Panc1 (cell line): Measurements from ENCODE around the gene METTL24.

ENCODE experiments used
- CTCF ChIP-seq: fragments of 450-650 bp; IDR thresholded peaks from 2 replicates; pipeline ENCODE4 v1.5.1; 2017; ENCODE audit warnings: mild to moderate bottlenecking
- POLR2AphosphoS5 ChIP-seq: IDR thresholded peaks from 2 replicates; pipeline ENCODE4 v1.6.1; 2012; ENCODE audit warnings: mild to moderate bottlenecking, low read depth, low read length, moderate library complexity
- REST ChIP-seq, 2 experiments: IDR thresholded peaks; 2 replicates each; pipeline ENCODE4 v1.6.1; 2011 to 2012; ENCODE audit warnings: low read depth in 2 of 2, control low read depth in 1 of 2, low read length in 1 of 2, mild to moderate bottlenecking in 1 of 2, moderate library complexity in 1 of 2; ENCODE audit not compliant: insufficient read depth in 1 of 2

GRCh38 chr6:110287462-110288341 lies 70.4 kb downstream of the METTL24 start:
- TF ChIP-seq CTCF = no peak
- no peak for TF ChIP-seq REST (IDR thresholded peaks at IDR 0.05; ENCODE audit: insufficient read depth in 1 of 2, low read depth in 2 of 2, low read length in 1 of 2)
- TF ChIP-seq POLR2AphosphoS5 = no peak
